K562 (cell line): ENCODE results near the gene ZNF672. TPM values are rescaled to one million over a fixed set of nuclear protein-coding genes. Genes with fewer than 3 reads are reported as not detected.

ENCODE experiments used
- BDP1 ChIP-seq: IDR thresholded peaks from 3 replicates; pipeline ENCODE4 v1.6.1; 2011; ENCODE audit not compliant: insufficient read length, insufficient read depth
- C11orf30 ChIP-seq: fragments of 450-650 bp; IDR thresholded peaks from 2 replicates; pipeline ENCODE4 v1.6.1; 2016; ENCODE audit warnings: low read depth, mild to moderate bottlenecking
- ETS2 ChIP-seq: IDR thresholded peaks from 2 replicates; pipeline ENCODE4 v1.6.1; 2016; ENCODE audit warnings: borderline replicate concordance, missing genetic modification characterization, mild to moderate bottlenecking, moderate library complexity, missing compliant biosample characterization; ENCODE audit not compliant: poor library complexity, severe bottlenecking
- JUND ChIP-seq, 2 experiments: IDR thresholded peaks; 2 replicates in 1 of 2; 3 replicates in 1 of 2; pipeline ENCODE4 v1.6.1; 2011; ENCODE audit warnings: borderline replicate concordance in 2 of 2, low read depth in 2 of 2, low read length in 2 of 2, improper control_type of control experiment in 1 of 2, missing biosample characterization in 1 of 2, missing genetic modification characterization in 1 of 2, missing genetic modification reagents in 1 of 2
- MBD1 ChIP-seq: fragments of 250-450 bp; sonication (Bioruptor Pico); IDR thresholded peaks from 2 replicates; pipeline ENCODE4 v1.8.0; 2022; ENCODE audit warnings: inconsistent platforms
- MTA3 ChIP-seq: fragments of 450-650 bp; formaldehyde crosslinking; IDR thresholded peaks from 2 replicates; pipeline ENCODE4 v1.6.1; 2017; ENCODE audit warnings: mild to moderate bottlenecking, borderline replicate concordance
- SP2 ChIP-seq: IDR thresholded peaks from 2 replicates; pipeline ENCODE4 v1.6.1; 2011; ENCODE audit warnings: mild to moderate bottlenecking, low read depth, low read length, moderate library complexity; ENCODE audit not compliant: poor library complexity, severe bottlenecking; ENCODE audit errors: extremely low read depth
- STAG1 ChIP-seq: sonication (generic); formaldehyde crosslinking; IDR thresholded peaks from 2 replicates; pipeline ENCODE4 v1.5.0; 2020; ENCODE audit warnings: missing genetic modification reagents, borderline replicate concordance
- TOE1 ChIP-seq, 2 experiments: fragments of 450-650 bp in 1 of 2; sonication (generic) in 1 of 2; formaldehyde crosslinking in 1 of 2; IDR thresholded peaks; 2 replicates each; pipeline versions ENCODE4 v1.7.1 to v1.8.0; 2016 to 2022; ENCODE audit warnings: borderline replicate concordance in 2 of 2, mild to moderate bottlenecking in 2 of 2, antibody characterized with exemption in 1 of 2, inconsistent platforms in 1 of 2, low read depth in 1 of 2, missing genetic modification reagents in 1 of 2, moderate library complexity in 1 of 2
- ZNF3 ChIP-seq: fragments of 250-450 bp; sonication (Bioruptor Pico); IDR thresholded peaks from 2 replicates; pipeline ENCODE4 v1.5.0; 2021; ENCODE audit warnings: mild to moderate bottlenecking, moderate library complexity
- ZNF512 ChIP-seq: IDR thresholded peaks from 2 replicates; pipeline ENCODE4 v1.6.1; 2016; ENCODE audit warnings: missing genetic modification characterization, missing compliant biosample characterization
- polyA plus RNA-seq, 8 experiments: library from polyadenylated mRNA; depleted of rRNA in 4 of 8; stranded (reverse) in 5 of 8; unstranded in 3 of 8; fragments of >200 nt; fragmentation: Nextera tagmentation in 2 of 8; fragmentation: Illumina TruSeq in 1 of 8; extraction: Ambion mirVana in 2 of 8; extraction: Trizol in 1 of 8; gene quantifications; 2 replicates each; pipeline versions ENCODE4 v1.2.1 to v1.2.3, GENCODE V29; 2011 to 2014; ENCODE audit warnings: inconsistent platforms in 1 of 8, missing spikeins in 1 of 8
- total RNA-seq, 7 experiments: library from RNA; depleted of rRNA in 6 of 7; stranded (reverse); fragments of >200 nt in 6 of 7; fragmentation: Illumina TruSeq in 2 of 7; extraction: Trizol in 2 of 7; gene quantifications; 2 replicates each; pipeline versions ENCODE4 v1.2.1 to v1.2.3, GENCODE V29; 2011 to 2021; ENCODE audit warnings: low replicate concordance in 1 of 7

Gene ZNF672
- total and polyA plus RNA-seq, 9 of the 15 experiments (the other 6 are each of a cell fraction or from before 2014, with no cell fraction given): 1.9 to 57.9 (median 24.1) TPM

- TF ChIP-seq SP2: no peak
- peak; percentile 47; the same call in 1 of the 2 replicates for TF ChIP-seq MTA3
- TF ChIP-seq ZNF512 (tag): no peak
- TF ChIP-seq C11orf30: peak; percentile 67
- no peak for TF ChIP-seq ZNF3
- TF ChIP-seq BDP1: no peak
- no peak for TF ChIP-seq ETS2
- TF ChIP-seq MBD1: 0 out of 2 replicates have a peak, but pooled peaks have one; percentile 20
- TF ChIP-seq JUND (IDR thresholded peaks at IDR 0.05; ENCODE audit: borderline replicate concordance, low read depth, low read length): peak; percentile 47; the same call in 1 of the 2 replicates
- no peak; the same call in 2 of the 3 replicates for TF ChIP-seq JUND (tag; IDR thresholded peaks at IDR 0.05; ENCODE audit: borderline replicate concordance, low read depth, low read length)
- TF ChIP-seq TOE1 (IDR thresholded peaks at IDR 0.05; ENCODE audit: borderline replicate concordance): no peak
- no peak for TF ChIP-seq TOE1 (CRISPR knock-in tag; IDR thresholded peaks at IDR 0.05; ENCODE audit: borderline replicate concordance, low read depth)
- TF ChIP-seq STAG1 (CRISPR knock-in tag): peak; percentile 67; the same call in 1 of the 2 replicates
Observed at GRCh38 chr1:248807067-248807737, 30.8 kb upstream of the ZNF672 start (continued).
